Measurements from ENCODE around the gene DCDC2. TPM values are rescaled to one million over a fixed set of nuclear protein-coding genes. Genes with fewer than 3 reads are reported as not detected.

The DCDC2 gene
- total RNA-seq, 1 experiment from 2014 or later = 0.26 TPM

DNA sequence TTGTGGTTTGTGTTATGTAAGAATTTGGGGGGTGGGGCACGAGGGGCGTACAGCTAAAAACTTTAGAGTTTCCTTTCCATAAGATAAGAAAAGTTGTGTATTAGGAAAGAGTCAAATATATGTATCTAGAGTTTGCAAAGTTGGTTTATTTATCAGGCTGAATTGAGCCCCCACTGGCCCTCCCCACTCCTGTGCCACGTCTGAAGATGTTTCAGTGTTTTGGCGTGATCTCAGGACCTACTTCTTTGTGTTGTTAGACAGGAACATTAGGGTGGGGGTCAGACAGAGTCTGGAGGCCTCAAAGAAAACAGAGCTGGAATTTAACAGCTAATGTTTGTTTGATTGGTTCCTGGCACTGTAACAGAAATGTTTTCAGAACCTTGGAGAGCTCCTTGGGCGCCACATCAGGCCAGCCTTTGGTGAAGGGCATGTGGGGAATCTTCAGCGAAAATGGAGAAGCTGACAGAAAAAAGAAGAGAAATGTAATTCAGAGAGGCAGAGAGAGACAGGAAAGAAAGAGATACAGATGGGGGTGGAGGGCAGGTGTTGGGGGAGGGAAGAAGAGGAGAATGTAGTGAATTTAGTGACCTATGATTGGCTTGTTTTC, 231.2 kb downstream of the DCDC2 start:
- Histone ChIP-seq H3K9ac (ENCODE audit: low read length) (no peak overlapping the region), H4K20me1 (ENCODE audit: insufficient read depth, low read depth, low read length) (no peaks in the 10 kb centered on the region), H3K79me2 (ENCODE audit: low read length) (no peaks in the 10 kb centered on the region), H3K9me2 (replicated peaks; ENCODE audit: insufficient read depth, low read length) (no peaks in the 10 kb centered on the region), H3K4me2 (ENCODE audit: low read depth, low read length, poor library complexity, severe bottlenecking) (no peak overlapping the region), H3K4me3 (ENCODE audit: low read length) (no peak overlapping the region), H3K27me3 (ENCODE audit: low read length) (no peaks in the 10 kb centered on the region), H3K36me3 (ENCODE audit: insufficient read depth, low read length) (no peaks in the 10 kb centered on the region), H3K27ac (ENCODE audit: low read length) (no peak overlapping the region), H2AFZ (ENCODE audit: low read length) (no peak overlapping the region), H3K9me3 (ENCODE audit: low read length) (no peaks in the 10 kb centered on the region), H3K4me1 (ENCODE audit: low read length) (no peaks in the 10 kb centered on the region)
- peak; percentile 86 for DNase-seq

DNA sequence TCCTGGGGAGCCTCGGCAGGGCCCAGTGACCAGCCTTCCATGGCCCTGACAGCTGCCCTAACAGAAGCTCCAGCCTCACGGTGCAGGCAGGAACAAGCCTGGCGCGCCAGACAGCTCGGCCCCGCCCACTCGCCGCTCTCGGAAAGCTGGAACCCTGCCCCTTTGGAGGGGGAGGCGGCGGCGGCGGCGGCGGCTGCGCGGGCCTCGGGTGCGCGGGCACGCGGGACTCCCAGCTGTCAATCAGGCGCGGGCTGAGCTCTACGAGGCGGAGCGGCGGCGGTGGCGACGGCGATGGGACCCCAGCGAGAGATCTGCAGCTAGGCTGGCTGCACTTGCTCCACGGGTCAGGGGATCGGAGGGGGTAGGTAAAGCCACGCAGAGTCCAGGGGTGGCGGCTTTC, 231.9 kb downstream of the DCDC2 start, which contains the start of gene NRSN1:
TSS of gene NRSN1 (plus strand) at position 236 of the 400 bp plus-strand sequence. CDS start 8,113 bp downstream, outside the sequence.
- Histone ChIP-seq H3K4me2 (ENCODE audit: low read depth, low read length, poor library complexity, severe bottlenecking) (no peak within 1 kb of the TSS), H2AFZ (ENCODE audit: low read length) (no peak within 1 kb of the TSS), H3K9me2 (replicated peaks; ENCODE audit: insufficient read depth, low read length) (no peaks in the 10 kb centered on the region), H3K27me3 (ENCODE audit: low read length) (no peaks in the 10 kb centered on the region), H3K9me3 (ENCODE audit: low read length) (no peaks in the 10 kb centered on the region), H3K27ac (ENCODE audit: low read length) (no peak within 1 kb of the TSS), H3K4me1 (ENCODE audit: low read length) (no peaks in the 10 kb centered on the region), H3K36me3 (ENCODE audit: insufficient read depth, low read length) (no peaks in the 10 kb centered on the region), H3K4me3 (ENCODE audit: low read length) (no peak within 1 kb of the TSS), H3K9ac (ENCODE audit: low read length) (no peak within 1 kb of the TSS), H4K20me1 (ENCODE audit: insufficient read depth, low read depth, low read length) (no peaks in the 10 kb centered on the region), H3K79me2 (ENCODE audit: low read length) (no peaks in the 10 kb centered on the region)
- no peak for DNase-seq

DNA sequence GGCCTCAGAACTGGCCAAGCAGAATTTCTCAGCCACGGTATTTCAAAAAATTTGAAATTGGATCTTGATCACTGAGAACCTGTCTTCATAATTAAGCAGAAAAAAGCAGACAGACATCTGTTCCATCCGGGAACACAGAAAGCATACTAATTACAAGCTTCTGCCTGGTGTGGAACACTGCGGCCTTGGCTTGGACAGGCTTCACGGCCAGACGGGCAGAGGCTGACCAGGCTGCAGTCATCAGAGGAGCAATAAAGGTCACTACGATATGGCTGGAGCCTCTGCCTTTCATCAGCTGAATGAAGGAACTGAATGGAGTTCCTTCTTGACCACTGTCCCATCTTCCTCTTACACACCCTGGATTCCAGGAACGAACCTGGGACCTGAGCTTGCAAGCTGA, 235.7 kb downstream of the DCDC2 start:
- no peak for DNase-seq
- H3K36me3 ChIP-seq (ENCODE audit: insufficient read depth, low read length) = no peaks in the 10 kb centered on the region
- H3K4me1 ChIP-seq (ENCODE audit: low read length) = no peaks in the 10 kb centered on the region
- H3K9ac ChIP-seq (ENCODE audit: low read length) = no peak overlapping the region
- H3K4me2 ChIP-seq (ENCODE audit: low read depth, low read length, poor library complexity, severe bottlenecking) = no peak overlapping the region
- H3K27me3 ChIP-seq (ENCODE audit: low read length) = no peaks in the 10 kb centered on the region
- H3K27ac ChIP-seq (ENCODE audit: low read length) = no peak overlapping the region
- no peaks in the 10 kb centered on the region for H3K9me2 ChIP-seq (replicated peaks; ENCODE audit: insufficient read depth, low read length)
- no peaks in the 10 kb centered on the region for H3K79me2 ChIP-seq (ENCODE audit: low read length)
- no peak overlapping the region for H3K4me3 ChIP-seq (ENCODE audit: low read length)
- H3K9me3 ChIP-seq (ENCODE audit: low read length) = no peaks in the 10 kb centered on the region
- H4K20me1 ChIP-seq (ENCODE audit: insufficient read depth, low read depth, low read length) = no peaks in the 10 kb centered on the region
- no peak overlapping the region for H2AFZ ChIP-seq (ENCODE audit: low read length)

Small RNA genes lying within 50 kb of the gene (small RNA-seq; reads per million reads assigned to genes)
- gene RF00218 (0.32 reads per million), gene RNU6-391P (not detected)

Other genes with a start within 250 kb of the DCDC2 start
- 0.30 TPM in 1 of 2 replicates, not detected in the other for gene NRSN1, start 231.8 kb downstream of the DCDC2 start, total RNA-seq (2014; rRNA removed; shearing (Covaris generic); ENCODE audit: low replicate concordance)
- gene MRS2, start 44.9 kb upstream of the DCDC2 start, total RNA-seq (2014; rRNA removed; shearing (Covaris generic); ENCODE audit: low replicate concordance) = 25.2 and 37.3 TPM in 2 replicates
- gene GPLD1, start 131.5 kb upstream of the DCDC2 start, total RNA-seq (2014; rRNA removed; shearing (Covaris generic); ENCODE audit: low replicate concordance) = 8.5 and 9.0 TPM in 2 replicates
- gene ALDH5A1, start 136.9 kb upstream of the DCDC2 start, total RNA-seq (2014; rRNA removed; shearing (Covaris generic); ENCODE audit: low replicate concordance) = 33.1 and 33.9 TPM in 2 replicates